Epidermal melanocyte (primary cell): ENCODE measurements around the gene POLL.
A peak's percentile ranks its signal among the peaks of the same experiment; 100 is the strongest.
"Not testable (repeated sequence)": the region's sequence is repeated elsewhere in the genome, so short reads cannot be mapped to it uniquely, and the experiment has no call there.

Experiments
- DNase-seq: peaks from one replicate; pipeline ENCODE4 v3.0.0; 2011; ENCODE audit warnings: low spot score; ENCODE audit not compliant: insufficient read length

The POLL gene

GRCh38 chr10:101611096-101611905 is 23.2 kb upstream of the POLL start:
- no peak for DNase-seq

GRCh38 chr10:101609481-101609880 is 21.4 kb upstream of the POLL start:
- DNase-seq, result no peak

DNA sequence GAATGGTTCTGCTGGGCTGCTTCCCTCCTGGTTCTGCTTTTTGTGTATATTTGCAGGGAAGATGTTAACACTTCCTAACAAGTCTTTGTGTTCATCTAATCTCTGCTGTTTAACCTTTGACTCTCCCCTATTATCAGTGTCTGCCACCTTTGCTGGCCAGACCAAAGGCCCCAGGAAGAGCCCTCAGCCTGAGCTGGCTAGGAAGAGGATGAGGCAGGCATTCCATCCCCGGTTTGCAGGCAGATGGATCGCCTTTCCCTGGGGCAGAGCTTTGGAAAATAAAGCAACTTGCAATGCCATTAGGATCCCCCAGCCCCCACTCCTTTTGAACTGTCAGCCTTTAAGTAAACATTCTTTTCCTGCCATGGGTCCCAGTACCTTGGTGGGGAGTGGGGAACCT is 19.1 kb upstream of the POLL start:
- no peak for DNase-seq

DNA sequence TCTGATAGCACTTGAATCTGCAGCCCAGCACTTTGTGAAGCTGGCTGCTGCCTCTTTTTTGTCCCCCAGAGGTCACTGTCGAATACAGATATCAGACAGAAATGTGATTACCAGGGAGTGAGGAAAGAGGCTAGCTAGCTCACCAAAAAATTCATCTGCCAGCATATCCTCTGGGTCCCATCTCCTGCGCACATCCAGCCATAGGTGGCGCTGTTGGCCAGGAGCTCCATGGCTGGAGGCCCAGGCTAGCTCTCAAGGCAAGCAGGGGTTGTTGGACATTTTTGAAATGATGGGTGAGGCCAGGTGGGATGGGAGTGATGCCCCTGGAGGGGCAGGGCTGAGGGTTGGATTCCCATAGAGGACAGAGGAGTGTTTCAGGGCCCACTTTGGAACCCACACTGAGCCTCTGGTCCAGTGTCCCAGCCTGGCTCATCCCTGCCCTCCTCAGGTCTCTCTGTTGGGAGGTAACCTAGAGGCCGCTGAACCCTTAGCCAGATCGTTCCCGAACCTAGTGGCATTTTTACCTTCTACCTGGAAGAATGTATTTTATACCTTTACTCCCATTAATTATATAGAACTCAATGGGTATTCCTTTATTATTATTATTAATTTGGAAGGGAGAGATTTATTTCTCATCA is 14.8 kb upstream of the POLL start:
- peak; percentile 71 for DNase-seq

- DNase-seq, result no peak
These were observed 13.5 kb upstream of the POLL start for GRCh38 chr10:101601541-101601940.

DNA sequence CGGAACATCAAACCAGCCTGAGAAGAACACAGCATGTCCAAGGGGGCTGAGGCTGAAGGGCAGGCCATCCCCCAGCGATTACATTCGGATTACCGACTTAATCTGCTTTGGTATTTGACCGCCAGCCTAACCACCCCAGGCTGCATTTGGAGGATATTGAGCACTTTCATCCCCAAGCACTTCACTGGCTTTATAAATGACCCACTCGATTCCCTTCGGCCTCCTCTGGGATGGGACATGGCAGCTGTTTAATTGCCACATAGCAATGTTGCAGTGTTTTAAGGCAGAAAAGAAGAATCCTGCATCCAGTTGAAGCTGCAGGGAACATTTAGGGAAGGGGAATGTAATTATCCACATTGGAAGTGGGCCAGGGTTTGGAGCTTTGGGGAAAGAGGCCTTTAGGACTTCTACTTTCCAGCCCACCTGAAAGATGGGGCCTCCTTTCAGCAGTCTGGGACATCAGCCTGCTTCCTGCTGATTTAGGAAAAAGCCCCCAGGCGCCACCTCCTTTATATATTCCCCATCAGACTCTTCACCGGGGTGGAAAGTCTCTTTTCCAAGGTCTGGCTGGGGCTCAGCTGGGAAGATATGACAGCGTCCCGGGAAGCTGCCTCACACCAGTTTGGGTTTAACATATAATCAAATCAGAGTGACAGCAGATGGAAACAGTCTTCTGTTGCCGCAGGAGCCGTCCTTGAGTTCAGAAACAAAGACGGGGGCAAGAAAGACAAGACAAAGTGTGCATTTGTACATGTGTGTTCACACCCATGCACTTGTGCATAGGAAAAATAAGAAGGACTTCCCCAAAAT is 9.2 kb upstream of the POLL start:
- no peak for DNase-seq

DNA sequence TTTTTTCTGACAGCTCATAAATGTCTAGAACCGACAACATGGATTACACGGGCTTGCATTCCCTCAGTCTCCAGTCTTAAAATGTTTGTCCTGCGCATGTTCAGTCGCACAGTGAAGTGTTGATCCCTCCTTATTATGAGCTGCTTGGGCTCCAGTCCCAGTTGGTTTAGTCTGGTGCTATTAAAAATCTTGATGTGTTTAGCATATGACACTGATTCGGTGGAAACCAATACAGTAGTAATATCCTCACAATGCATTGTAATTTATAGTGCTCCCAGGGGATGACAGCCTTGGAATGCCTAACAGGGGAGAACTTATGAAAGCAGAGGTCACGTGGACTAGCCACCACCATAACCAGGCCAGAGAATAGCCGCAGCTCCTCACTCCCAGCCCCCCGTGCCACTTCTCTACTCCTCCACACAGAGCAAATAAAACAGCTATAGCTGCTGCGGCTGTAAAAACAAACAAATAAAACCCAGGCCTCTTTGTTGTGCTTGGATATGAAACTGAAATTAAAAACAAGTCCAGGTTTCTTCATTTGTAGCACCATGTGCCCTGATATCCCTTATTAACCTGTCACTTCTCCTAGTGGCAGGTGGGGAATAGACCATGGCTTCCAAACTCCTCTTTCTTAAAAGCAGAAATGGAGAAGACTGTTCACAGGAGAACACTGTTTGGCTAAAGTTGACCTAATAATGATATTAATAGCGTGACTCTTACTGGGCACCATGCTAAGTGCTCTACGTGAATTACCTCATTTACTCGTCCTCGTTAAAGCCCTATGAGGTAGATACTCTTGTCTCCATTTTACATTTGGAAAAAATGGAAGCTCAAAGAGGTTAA is 7.8 kb upstream of the POLL start:
- no peak for DNase-seq

GRCh38 chr10:101593331-101593730 is 5.3 kb upstream of the POLL start:
- not testable (repeated sequence) for DNase-seq

DNA sequence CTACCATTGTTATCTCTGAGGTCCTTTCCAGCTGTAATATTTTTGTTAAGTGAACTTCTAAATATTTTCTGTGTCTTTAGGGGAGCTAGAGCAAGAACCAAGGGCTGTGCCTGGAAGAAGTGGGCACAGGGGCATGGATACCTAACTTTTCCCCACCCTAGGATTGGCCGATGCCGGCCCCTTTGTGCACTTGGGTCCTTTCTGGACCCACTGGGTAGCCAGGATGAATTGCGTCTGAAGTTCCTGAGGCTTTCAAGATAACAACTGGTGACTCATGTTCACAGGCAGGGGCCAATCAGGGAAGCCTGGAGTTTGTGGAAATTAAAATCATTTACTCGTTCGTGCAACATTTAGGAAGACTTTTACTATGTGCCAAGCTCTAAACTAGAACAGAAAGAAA is 822 bp upstream of the POLL start:
- no peak for DNase-seq

DNA sequence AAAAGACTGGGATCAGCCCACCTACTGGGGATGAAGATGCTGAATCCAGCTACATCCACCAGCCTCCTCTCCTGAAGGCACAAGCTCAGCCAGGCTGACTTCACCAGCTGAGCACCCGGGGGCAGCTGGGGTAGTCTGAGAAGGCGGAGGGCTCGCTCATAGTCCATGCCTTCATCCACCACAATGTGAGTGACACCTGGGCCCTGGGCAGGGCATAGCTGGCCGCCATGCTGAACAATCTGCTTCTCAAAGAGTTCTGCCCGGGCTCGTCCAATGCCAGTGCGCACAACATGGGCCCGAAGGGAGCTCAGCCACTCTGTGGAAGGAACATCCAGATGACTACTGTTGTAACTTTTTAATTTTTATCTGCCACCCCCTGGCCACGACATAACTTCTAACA is 2.2 kb downstream of the POLL start:
- no peak for DNase-seq

DNA sequence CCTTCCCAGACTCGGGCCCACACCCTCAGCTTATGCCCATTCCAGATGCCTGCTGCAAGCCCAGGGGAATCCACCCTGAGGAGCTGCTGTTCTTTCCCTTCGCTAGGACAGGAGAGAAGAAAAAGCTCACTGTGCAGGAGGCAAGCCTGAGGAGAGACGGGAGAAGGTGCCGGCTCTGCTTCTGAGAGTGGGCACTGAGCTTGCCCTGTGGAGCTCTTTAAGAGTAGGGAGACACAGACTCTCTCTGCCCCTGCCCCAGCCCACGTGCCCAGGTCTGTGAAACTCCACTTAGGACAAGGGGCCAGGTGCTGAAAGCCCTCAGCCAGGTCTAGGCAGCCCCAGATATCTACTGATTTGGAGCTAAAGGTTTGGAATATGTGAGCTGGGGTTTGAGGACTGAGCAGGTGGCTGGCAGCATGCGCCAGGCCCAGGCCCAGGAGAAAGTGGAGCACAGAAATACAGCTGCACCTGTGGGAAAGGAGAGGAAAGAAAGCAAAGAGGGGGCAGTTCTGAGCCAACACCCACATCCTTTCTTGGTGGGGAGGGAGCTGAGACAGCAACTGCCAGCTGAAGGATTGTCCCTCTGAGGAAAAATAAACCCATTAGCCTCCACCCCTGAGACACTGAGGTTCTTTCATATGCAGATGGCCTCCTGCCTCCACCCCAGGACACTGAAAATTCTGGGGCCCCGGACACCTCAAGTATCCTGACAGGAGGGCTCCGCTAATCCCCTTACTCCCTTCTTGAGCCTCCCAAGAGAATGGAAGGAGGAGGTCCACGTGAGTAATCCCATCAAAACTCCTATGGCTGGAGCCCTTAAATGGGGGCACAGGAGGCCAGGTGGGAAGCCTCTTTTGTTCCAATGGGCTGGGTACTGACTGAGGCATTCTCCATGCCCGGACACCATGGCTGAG is 7.3 kb downstream of the POLL start:
- DNase-seq, result no peak

GRCh38 chr10:101579516-101579870 is 8.6 kb downstream of the POLL start:
- DNase-seq, result no peak

DNA sequence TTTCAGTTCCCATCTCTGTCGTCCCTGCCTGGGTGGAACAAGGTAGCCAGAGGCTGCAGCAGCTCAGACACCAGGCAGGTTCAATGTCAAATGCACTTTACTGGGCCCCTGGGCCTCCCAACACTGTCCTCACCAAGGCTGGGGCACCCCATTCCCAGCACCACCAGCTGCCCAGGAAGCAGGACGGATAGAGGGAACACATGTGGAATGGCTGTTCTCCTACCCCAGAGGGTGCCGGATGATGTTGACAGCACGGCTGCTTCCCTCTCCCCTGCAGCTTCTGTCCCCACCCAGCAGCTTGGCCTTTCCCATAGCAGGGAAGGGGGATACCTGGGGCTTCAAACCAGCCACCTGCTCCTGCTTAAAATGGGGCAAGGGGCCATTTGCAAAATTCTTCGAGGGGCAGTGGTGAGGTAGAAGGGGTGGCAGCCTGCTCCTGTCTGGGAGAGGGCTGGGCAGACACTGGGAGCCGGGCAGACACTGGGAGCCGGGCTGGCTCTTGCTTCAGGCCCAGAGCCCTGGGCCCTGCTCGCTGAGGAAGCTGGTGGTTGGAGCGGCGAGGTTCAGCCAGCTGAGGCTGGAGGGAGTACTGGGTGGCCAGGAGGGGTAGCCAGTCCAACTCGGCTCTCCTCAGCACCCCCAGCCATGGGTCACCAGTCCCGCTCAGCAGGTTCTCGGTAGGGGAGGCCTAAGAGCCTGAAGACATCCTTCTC is 9.1 kb downstream of the POLL start:
- no peak for DNase-seq

DNA sequence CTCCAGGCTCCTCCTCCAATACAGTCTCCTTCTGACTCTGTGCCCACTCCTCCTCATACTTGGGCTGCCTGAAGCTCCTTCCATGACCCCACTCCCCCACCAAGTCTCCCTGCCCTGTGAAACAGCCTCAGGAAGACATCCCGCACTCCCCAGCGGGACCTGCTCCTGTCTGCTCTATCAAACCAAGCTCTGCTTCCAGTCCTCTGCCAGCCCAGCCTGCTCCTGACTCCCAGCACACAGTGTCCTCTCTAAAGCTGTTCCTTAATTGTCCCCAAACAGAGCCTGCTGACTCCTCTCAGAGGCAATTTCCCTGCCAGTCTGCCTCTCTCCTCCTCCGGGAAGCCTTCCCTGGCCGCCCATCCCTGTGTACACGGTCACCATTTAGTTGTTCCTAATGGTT is 9.9 kb downstream of the POLL start:
- no peak for DNase-seq

GRCh38 chr10:101577121-101577871 is 10.8 kb downstream of the POLL start:
- DNase-seq, result no peak

GRCh38 chr10:101576211-101576863 is 11.7 kb downstream of the POLL start:
- no peak for DNase-seq

- no peak for DNase-seq
These were observed 12.4 kb downstream of the POLL start for GRCh38 chr10:101575580-101576210.

DNA sequence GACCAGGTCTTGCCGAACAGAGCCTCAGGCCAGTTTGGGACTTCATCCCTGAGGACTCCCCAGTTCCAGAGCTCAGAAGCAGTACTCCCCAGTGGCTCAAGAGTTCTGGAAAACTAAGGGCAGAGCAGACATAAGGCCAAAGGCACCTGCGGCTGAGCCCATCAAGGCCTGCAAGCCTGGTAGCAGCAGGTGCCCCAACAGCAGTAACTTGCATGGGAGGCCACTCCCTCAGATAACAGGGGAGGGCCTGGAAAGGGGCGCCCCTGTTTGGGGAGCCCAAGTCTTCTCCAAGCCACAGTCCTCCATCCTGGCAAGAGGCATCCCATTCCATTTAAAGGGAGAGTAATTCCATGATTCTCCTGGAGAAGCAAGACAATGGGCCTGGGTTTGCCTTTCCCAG is 13.0 kb downstream of the POLL start:
- DNase-seq, result no peak
